ENCODE measurements around the gene RIN3. TPM values are rescaled to one million over a fixed set of nuclear protein-coding genes. Genes with fewer than 3 reads are reported as not detected.

RIN3 gene
- total RNA-seq, 1 experiment from 2014 or later, result 0.55 TPM

DNA sequence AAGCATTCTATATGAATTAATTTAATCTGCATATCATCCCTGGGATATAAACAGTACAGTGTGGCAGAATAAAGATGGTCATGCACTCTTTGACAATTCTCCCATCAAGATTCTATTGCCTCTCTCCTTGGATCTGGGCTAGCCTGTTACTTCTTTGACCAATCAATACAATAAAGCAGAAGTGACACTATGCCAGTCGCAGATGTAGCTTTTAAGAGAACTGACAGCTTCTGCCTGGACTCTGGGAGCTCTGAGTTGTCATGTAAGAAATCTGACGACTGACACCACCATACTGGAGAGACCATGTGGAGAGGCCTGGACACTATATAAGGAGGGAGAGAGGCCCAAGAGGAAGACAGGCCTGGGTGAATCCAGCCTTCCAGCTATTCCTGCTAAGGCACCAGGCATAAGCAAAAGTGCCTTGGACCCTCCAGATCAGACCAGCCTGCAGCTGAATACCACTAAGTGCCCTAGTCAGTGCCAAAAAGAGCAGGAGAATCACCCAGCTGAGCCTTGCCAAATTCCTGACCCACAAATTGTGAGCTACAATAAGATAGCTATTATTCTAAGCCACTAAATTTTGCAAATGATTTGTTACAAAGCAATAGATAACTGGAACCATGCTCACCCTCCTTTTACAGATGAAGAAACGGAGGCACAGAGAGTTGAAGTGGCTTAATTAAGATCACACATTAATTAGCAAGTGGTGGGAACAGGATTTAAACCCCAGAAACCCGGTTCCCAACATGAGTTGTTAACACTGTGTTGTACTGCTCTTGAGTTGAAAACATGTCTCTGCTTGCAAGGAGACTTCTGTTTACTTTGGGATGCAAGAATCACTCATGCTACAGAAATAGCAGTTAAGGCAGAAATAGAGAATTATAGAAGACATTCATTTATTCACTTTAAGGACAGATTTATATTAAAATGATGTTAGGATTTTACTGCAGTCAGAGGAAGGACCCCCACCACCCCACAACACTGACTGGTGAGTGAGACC is 84.6 kb downstream of the RIN3 start:
- Histone ChIP-seq H3K27ac (no peak overlapping the region), H3K4me3 (no peak overlapping the region), H3K4me1 (replicated peaks) (no peaks in the 10 kb centered on the region), H3K27me3 (replicated peaks) (no peaks in the 10 kb centered on the region), H3K36me3 (no peaks in the 10 kb centered on the region), H3K9me3 (replicated peaks) (no peaks in the 10 kb centered on the region)
- DNase-seq (ENCODE audit: low read depth in 1 of 2, low spot score in 2 of 2), result no peak

DNA sequence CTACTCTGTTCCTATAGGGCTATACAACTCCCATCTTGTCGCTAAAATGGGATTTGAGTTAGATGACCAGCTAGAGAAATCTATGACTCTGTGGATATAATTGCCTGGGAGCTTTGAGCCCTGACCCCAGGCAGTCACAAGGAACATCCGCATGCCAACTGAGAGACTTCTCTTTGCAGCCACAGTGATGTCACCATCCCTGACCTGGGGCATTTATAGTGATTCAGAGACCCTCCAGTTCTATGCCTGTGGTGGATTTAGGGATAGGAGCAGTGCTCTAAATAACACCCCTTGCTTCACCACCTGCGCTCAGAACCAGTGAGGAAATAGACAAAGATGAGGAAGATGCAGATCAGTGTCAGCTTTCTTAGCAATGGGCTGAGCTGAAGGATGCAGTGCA is 86.2 kb downstream of the RIN3 start:
- Histone ChIP-seq H3K36me3 (no peaks in the 10 kb centered on the region), H3K4me3 (no peak overlapping the region), H3K27ac (no peak overlapping the region), H3K4me1 (replicated peaks) (no peaks in the 10 kb centered on the region; the same call in 1 of the 2 replicates), H3K9me3 (replicated peaks) (no peaks in the 10 kb centered on the region), H3K27me3 (replicated peaks) (no peaks in the 10 kb centered on the region)
- no peak for DNase-seq (ENCODE audit: low read depth in 1 of 2, low spot score in 2 of 2)

DNA sequence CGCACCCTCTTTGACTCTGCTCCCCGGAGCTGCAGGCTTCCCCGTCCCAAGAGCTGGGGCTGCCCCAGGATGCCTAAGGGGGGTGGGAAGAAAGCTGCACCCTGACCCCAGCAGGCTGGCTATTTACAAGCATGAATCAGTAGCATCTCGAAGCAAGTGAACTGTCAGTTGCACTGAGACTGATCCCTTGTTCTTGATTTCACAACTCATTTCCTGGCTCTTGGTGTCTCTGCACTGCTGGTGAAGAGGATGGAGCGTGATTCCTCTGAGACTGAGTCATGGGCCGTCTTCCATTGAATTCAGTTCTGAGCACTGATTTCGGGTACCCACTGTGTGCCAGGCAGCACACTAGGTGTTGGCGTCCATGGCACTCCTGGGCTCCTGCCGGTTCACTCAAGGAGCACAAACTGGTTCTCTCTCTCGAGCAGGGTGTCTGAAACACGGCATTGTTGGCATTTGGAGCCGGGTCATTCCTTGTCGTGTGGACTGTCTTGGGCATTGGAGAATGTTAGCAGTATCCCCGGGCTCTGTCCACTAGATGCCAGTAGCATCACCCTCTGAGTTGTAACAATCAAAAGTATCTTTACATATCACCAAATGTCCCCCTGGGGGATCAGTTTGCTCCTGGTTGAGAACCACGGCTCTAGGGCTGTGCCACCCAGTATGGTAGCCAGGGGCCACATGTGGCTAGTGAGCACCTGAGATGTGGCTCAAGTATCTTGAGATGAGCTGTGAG is 86.9 kb downstream of the RIN3 start:
- Histone ChIP-seq H3K9me3 (replicated peaks) (no peaks in the 10 kb centered on the region), H3K27me3 (replicated peaks) (no peaks in the 10 kb centered on the region), H3K4me1 (replicated peaks) (no peaks in the 10 kb centered on the region; the same call in 1 of the 2 replicates), H3K36me3 (no peaks in the 10 kb centered on the region), H3K4me3 (no peak overlapping the region), H3K27ac (no peak overlapping the region)
- no peak for DNase-seq (ENCODE audit: low read depth in 1 of 2, low spot score in 2 of 2)

DNA sequence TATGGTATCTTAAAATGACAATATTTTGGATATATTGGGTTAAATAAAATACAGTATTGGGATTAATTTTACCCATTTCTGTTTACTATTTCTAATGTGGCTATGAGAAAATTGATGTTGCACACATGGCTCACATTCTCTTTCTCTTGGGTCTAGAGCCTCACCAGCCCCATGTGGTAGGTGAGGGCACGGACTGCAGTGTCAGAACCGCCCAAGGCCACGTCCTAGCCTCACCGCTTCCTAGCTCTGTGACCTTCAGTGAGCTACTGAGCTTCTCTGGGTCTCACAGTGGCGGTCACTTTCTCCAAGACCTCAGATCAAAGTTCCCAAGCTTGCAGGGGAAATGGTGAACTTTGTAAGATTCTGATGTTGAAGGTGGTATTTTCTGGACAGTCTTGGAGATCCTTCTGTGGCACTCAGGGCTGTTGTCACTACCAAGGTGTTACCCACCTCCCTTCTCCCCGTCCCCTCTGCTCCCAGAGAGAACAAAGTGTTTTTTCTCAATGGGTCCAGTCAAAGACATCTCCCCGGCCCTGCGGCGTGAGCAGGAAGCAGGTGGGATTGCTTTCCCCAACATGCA is 87.6 kb downstream of the RIN3 start:
- Histone ChIP-seq H3K36me3 (no peaks in the 10 kb centered on the region), H3K27me3 (replicated peaks) (no peaks in the 10 kb centered on the region), H3K4me3 (no peak overlapping the region), H3K27ac (no peak overlapping the region), H3K4me1 (replicated peaks) (no peaks in the 10 kb centered on the region; the same call in 1 of the 2 replicates), H3K9me3 (replicated peaks) (no peaks in the 10 kb centered on the region)
- DNase-seq (ENCODE audit: low read depth in 1 of 2, low spot score in 2 of 2), result no peak

DNA sequence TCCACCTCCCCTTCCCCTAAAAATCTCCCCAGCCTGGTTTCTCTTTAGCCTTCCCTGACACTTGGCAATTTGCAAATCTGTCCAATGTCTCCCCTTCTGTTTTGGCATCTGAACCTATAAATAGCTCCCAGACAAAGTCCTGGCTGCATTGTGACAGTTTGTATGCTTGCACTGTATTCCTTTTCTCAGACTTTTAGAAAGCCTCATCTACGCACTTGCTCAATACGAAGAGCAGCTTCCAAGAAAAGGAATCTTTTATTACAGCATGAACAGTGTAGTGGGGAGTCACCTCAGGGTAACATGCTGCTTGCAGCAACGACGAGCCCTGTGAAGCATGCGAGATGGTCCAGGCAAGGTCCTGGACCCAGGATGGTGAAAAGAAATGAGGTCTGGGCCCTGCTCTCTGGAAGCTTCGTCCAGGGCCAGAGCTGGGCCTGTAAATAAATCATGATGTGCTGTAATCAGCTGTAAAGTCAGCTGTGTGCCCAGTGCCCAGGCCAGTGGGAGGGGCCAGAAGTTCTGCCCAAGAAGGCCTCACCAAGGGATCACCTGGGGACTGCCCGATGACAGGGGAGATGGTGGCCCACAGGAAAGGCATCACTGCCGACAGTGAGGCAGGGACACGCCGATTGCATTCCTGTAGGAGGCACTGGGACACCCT is 88.3 kb downstream of the RIN3 start:
- H3K4me3 ChIP-seq, result no peak overlapping the region
- no peak for DNase-seq (ENCODE audit: low read depth in 1 of 2, low spot score in 2 of 2)
- H3K27ac ChIP-seq, result no peak overlapping the region
- H3K9me3 ChIP-seq (replicated peaks), result no peaks in the 10 kb centered on the region
- H3K27me3 ChIP-seq (replicated peaks), result no peaks in the 10 kb centered on the region
- no peaks in the 10 kb centered on the region for H3K36me3 ChIP-seq
- H3K4me1 ChIP-seq (replicated peaks), result no peaks in the 10 kb centered on the region; the same call in 1 of the 2 replicates

DNA sequence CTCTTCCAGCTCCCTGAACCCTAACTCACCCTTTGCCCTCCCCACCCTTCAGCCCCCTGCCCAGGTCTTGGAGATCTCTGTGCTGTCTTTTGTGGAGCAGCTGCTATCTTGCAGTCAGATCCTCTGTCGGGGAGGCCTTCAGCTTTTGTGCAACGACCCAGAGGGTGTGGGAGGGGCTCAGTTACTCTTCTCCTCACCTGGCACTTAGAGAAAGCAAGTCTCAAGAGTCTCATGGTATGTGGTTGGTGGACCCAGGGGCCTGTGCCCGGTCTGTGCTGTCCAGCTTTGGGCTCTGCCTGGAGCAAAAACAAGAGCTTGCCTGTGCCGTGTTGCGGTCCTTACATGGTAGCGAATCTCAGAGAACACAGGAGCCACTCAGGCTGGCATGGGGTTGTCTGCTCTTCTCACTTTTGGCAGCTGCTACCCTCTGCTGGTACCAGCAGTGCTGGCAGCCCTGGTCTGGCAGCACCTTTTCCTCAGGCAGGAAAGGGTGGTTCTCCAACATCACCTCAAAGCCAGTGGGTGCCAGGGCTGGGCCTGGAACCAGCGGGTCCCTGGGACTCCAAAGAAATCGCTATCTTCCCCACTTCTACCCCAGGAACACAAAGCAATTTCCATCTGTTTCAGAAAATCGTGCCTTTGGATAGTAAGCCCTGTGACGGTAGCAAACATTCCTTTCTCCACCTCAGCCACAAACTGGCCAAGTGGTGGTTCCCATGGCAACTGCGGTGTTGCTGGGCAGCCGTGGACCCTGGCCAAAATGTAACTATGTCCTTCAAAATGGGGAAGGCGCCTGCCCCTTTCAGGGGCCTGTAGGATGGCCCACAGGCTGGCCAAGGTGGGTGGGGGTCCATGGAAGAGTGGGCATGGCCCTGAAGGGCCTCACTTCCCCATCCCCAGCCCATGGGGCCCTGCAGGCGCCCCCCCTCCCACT is 90.0 kb downstream of the RIN3 start:
- H3K4me1 ChIP-seq (replicated peaks), result no peaks in the 10 kb centered on the region; the same call in none of the 2 replicates
- no peak overlapping the region for H3K4me3 ChIP-seq
- no peaks in the 10 kb centered on the region for H3K9me3 ChIP-seq (replicated peaks)
- H3K36me3 ChIP-seq, result no peaks in the 10 kb centered on the region
- peak in 1 of 2 experiments; percentile 19 for DNase-seq (ENCODE audit: low read depth in 1 of 2, low spot score in 2 of 2)
- H3K27ac ChIP-seq, result no peak overlapping the region
- H3K27me3 ChIP-seq (replicated peaks), result no peaks in the 10 kb centered on the region

DNA sequence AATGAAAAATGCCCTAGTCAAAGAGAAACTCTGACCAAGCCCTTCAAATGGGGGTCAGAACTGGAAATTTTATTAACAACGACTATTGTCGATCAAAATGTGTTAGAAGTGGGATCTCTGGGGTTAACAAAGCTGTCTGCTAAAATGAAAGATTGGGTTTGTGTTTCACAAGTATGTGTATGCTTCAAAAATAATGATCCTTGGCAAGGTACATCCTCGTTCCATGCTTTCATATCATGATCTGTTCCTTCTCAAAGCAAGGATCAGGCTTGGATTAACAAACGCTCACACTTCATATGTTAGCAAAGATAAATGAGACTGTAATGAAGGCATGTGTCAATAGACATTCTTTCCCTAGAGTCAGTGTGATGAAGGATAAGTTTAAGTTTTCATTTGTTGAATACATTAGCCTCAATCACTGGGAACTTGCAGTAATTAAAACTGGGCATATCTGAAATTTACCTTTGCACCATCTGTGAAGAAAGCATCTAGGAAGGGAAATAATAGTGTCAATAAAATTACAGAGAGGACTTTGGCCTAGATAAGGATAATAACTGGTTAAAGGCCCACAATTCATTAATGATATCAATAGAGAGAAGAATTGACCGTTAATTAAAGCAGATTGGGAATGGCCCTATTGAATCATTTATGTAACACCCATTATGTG is 91.8 kb downstream of the RIN3 start:
- Histone ChIP-seq H3K4me1 (replicated peaks) (no peaks in the 10 kb centered on the region; the same call in none of the 2 replicates), H3K27me3 (replicated peaks) (no peaks in the 10 kb centered on the region), H3K9me3 (replicated peaks) (no peaks in the 10 kb centered on the region), H3K36me3 (no peaks in the 10 kb centered on the region), H3K4me3 (no peak overlapping the region), H3K27ac (no peak overlapping the region)
- no peak for DNase-seq (ENCODE audit: low read depth in 1 of 2, low spot score in 2 of 2)

DNA sequence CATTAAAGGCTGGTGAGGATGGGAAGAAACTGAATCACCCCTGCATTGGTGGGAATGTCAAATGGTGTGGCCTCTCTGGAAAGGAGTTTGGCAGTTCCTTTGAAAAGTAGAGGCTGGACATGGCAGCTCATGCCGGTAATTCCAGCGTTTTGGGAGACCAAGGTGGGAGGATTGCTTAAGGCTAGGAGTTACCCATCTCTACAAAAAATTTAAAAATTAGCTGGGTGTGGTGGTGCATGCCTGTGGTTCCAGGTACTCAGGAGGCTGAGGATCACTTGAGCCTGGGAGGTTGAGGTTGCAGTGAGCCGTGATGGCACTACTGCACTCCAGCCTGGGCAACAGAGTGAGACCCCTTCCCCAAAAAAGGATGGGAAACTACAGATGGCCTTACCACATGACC is 93.7 kb downstream of the RIN3 start:
- no peak for DNase-seq (ENCODE audit: low read depth in 1 of 2, low spot score in 2 of 2)
- Histone ChIP-seq H3K9me3 (replicated peaks) (no peaks in the 10 kb centered on the region), H3K4me3 (no peak overlapping the region), H3K4me1 (replicated peaks) (no peaks in the 10 kb centered on the region; the same call in none of the 2 replicates), H3K27me3 (replicated peaks) (no peaks in the 10 kb centered on the region), H3K27ac (no peak overlapping the region), H3K36me3 (no peaks in the 10 kb centered on the region)

DNA sequence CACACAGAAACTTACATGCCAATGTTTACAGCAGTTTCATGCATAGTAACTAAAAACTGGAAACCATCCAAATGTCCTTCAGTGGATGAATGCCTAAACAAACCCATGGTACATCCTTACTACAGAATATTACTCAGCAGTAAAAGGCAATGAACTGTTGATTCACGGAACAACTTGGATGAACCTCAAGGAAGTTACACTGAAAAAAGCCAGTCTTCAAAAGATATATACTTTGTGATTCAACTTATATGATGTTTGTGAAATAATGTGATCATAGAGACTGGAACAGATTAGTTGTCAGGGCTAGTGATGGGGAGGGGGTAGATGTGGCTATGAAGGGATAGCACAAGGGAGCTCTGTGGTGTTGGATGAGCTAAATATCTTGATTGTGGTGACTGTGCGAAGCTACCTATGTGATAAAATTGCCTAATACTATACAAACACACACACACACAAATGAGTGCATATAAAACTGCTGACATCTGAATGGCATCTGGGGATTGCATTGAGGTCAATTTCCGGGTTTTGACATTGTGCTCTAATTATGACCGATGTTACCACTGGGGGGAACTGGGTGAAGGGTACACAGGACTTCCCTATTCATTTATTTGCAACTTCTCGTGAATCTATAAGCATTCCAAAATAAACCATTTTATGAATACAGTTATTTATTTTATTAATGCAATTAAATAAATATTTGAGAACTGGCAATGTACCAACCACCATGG is 94.3 kb downstream of the RIN3 start:
- no peak overlapping the region for H3K4me3 ChIP-seq
- H3K4me1 ChIP-seq (replicated peaks), result no peaks in the 10 kb centered on the region; the same call in none of the 2 replicates
- H3K9me3 ChIP-seq (replicated peaks), result no peaks in the 10 kb centered on the region
- no peaks in the 10 kb centered on the region for H3K27me3 ChIP-seq (replicated peaks)
- DNase-seq (ENCODE audit: low read depth in 1 of 2, low spot score in 2 of 2), result no peak
- H3K36me3 ChIP-seq, result no peaks in the 10 kb centered on the region
- H3K27ac ChIP-seq, result no peak overlapping the region

DNA sequence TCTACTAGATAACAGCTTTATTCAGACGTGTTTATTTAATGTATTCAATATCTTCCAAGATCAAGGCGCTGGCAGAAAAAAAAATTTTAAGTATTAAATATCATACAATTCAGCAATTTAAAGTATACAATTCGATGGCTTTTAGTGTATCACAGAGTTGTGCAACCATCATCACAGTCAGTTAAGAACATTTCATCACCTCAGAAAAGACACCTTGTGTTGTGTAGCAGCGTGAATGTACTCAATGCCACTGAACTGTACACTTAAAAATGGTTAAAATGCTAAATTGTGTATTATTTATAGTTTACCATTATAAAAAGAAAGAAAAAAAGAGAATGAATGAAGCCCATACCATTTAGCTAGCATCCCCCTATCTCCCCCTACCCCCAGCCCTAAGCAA is 96.4 kb downstream of the RIN3 start:
- H3K36me3 ChIP-seq, result no peaks in the 10 kb centered on the region
- no peaks in the 10 kb centered on the region for H3K9me3 ChIP-seq (replicated peaks)
- no peak overlapping the region for H3K27ac ChIP-seq
- no peaks in the 10 kb centered on the region for H3K27me3 ChIP-seq (replicated peaks)
- H3K4me1 ChIP-seq (replicated peaks), result no peaks in the 10 kb centered on the region; the same call in 1 of the 2 replicates
- no peak for DNase-seq (ENCODE audit: low read depth in 1 of 2, low spot score in 2 of 2)
- H3K4me3 ChIP-seq, result no peak overlapping the region

DNA sequence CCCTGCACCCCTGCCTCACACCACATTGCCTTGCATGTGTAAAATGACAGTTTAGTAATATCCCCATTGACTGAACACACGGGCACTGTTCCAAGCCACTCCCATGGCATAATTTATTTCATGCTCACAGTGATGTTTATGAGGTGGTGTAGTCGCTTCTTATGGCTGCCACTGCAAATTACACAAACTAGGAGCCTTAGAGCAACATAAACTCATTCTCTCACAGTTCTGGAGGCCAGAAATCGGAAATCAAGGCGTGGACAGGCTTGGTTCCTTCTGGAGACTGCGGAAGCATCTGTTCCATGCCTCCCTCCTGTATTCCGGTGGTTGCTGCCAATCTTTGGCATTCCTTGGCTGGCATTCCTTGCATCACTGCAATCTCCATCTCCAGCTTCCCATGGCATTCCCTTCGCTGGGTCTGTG is 97.3 kb downstream of the RIN3 start:
- no peak overlapping the region for H3K27ac ChIP-seq
- H3K4me1 ChIP-seq (replicated peaks), result no peaks in the 10 kb centered on the region; the same call in 1 of the 2 replicates
- no peak overlapping the region for H3K4me3 ChIP-seq
- DNase-seq (ENCODE audit: low read depth in 1 of 2, low spot score in 2 of 2), result no peak
- H3K36me3 ChIP-seq, result no peaks in the 10 kb centered on the region
- no peaks in the 10 kb centered on the region for H3K27me3 ChIP-seq (replicated peaks)
- no peaks in the 10 kb centered on the region for H3K9me3 ChIP-seq (replicated peaks)
